ENCODE measurements around the gene NCOA3. TPM values are rescaled to one million over a fixed set of nuclear protein-coding genes. Genes with fewer than 3 reads are reported as not detected.
A peak's percentile ranks its signal among the peaks of the same experiment; 100 is the strongest.

Gene NCOA3
- total RNA-seq, 1 donor from 2014 or later = 37.3 TPM

GRCh38 chr20:47500554-47500953, 1.1 kb upstream of the NCOA3 start:
- H3K9me3 Mint-ChIP-seq = no peaks in the 10 kb centered on the region

GRCh38 chr20:47501116-47501481, 588 bp upstream of the NCOA3 start:
- peaks cover 23% of the 10 kb centered on the region for H3K4me1 Mint-ChIP-seq (ENCODE audit: unreplicated experiment)
- no peaks in the 10 kb centered on the region for H3K9me3 Mint-ChIP-seq
- peak overlapping the region; percentile 99 for H3K4me3 Mint-ChIP-seq
- no peak for TF ChIP-seq CTCF (conservative IDR thresholded peaks at IDR 0.05)
- peak overlapping the region; percentile 93 for H3K27ac Mint-ChIP-seq
- H3K36me3 Mint-ChIP-seq = no peaks in the 10 kb centered on the region
- DNase-seq (ENCODE audit: extremely low spot score, unreplicated experiment) = no peak
- no peaks in the 10 kb centered on the region for H3K27me3 Mint-ChIP-seq

More at GRCh38 chr20:47500554-47500953, 1.1 kb upstream of the NCOA3 start:
- no peak for TF ChIP-seq CTCF (conservative IDR thresholded peaks at IDR 0.05)
- no peak for DNase-seq (ENCODE audit: extremely low spot score, unreplicated experiment)
- peak overlapping the region; percentile 99 for H3K4me3 Mint-ChIP-seq
- H3K27me3 Mint-ChIP-seq = no peaks in the 10 kb centered on the region
- peaks cover 22% of the 10 kb centered on the region for H3K4me1 Mint-ChIP-seq (ENCODE audit: unreplicated experiment)
- H3K36me3 Mint-ChIP-seq = no peaks in the 10 kb centered on the region
- peak overlapping the region; percentile 93 for H3K27ac Mint-ChIP-seq

- no peak for TF ChIP-seq CTCF (conservative IDR thresholded peaks at IDR 0.05)
- peaks cover 26% of the 10 kb centered on the region for H3K4me1 Mint-ChIP-seq (ENCODE audit: unreplicated experiment)
- no peaks in the 10 kb centered on the region for H3K27me3 Mint-ChIP-seq
- H3K27ac Mint-ChIP-seq = peak overlapping the region; percentile 93
- no peaks in the 10 kb centered on the region for H3K9me3 Mint-ChIP-seq
- H3K36me3 Mint-ChIP-seq = no peaks in the 10 kb centered on the region
- no peak for DNase-seq (ENCODE audit: extremely low spot score, unreplicated experiment)
- peak overlapping the region; percentile 99 for H3K4me3 Mint-ChIP-seq
Observed at GRCh38 chr20:47502271-47503239, 868 bp downstream of the NCOA3 start.

DNA sequence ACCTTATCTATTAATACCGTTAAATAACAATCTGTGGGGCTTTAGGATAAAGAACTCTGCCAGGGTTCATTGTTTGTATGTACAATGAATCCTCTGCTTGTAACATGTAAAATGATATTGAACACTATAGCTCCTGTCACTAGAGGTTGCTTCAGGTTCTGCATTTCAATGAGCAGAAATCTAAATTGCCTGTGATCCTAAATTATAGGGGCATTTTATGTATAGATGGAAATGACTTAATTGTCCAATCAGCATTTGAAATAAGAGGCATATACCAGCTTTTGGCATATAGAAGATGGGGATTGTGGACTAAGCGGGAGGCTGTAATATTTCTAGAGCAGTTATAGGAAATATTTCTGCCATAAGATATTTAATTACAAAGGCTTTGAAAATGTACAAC, 2.0 kb downstream of the NCOA3 start:
- peak overlapping the region; percentile 22 for H3K27ac Mint-ChIP-seq
- no peaks in the 10 kb centered on the region for H3K36me3 Mint-ChIP-seq
- H3K27me3 Mint-ChIP-seq = no peaks in the 10 kb centered on the region
- no peaks in the 10 kb centered on the region for H3K9me3 Mint-ChIP-seq
- TF ChIP-seq CTCF (conservative IDR thresholded peaks at IDR 0.05) = no peak
- peak overlapping the region; percentile 99 for H3K4me3 Mint-ChIP-seq
- peaks cover 30% of the 10 kb centered on the region for H3K4me1 Mint-ChIP-seq (ENCODE audit: unreplicated experiment)
- DNase-seq (ENCODE audit: extremely low spot score, unreplicated experiment) = no peak

- H3K36me3 Mint-ChIP-seq = peaks cover 7% of the 10 kb centered on the region
- H3K27me3 Mint-ChIP-seq = no peaks in the 10 kb centered on the region
- no peak for TF ChIP-seq CTCF (conservative IDR thresholded peaks at IDR 0.05)
- no peak for DNase-seq (ENCODE audit: extremely low spot score, unreplicated experiment)
- H3K4me3 Mint-ChIP-seq = peak overlapping the region; percentile 22
- no peaks in the 10 kb centered on the region for H3K9me3 Mint-ChIP-seq
- peak overlapping the region; percentile 37 for H3K27ac Mint-ChIP-seq
- H3K4me1 Mint-ChIP-seq (ENCODE audit: unreplicated experiment) = peaks cover 28% of the 10 kb centered on the region
Observed at GRCh38 chr20:47506335-47506734, 4.6 kb downstream of the NCOA3 start.

Data from type B pancreatic cell (in vitro differentiated cells).